ENCODE data around the gene SYCP3.

SYCP3 gene

DNA sequence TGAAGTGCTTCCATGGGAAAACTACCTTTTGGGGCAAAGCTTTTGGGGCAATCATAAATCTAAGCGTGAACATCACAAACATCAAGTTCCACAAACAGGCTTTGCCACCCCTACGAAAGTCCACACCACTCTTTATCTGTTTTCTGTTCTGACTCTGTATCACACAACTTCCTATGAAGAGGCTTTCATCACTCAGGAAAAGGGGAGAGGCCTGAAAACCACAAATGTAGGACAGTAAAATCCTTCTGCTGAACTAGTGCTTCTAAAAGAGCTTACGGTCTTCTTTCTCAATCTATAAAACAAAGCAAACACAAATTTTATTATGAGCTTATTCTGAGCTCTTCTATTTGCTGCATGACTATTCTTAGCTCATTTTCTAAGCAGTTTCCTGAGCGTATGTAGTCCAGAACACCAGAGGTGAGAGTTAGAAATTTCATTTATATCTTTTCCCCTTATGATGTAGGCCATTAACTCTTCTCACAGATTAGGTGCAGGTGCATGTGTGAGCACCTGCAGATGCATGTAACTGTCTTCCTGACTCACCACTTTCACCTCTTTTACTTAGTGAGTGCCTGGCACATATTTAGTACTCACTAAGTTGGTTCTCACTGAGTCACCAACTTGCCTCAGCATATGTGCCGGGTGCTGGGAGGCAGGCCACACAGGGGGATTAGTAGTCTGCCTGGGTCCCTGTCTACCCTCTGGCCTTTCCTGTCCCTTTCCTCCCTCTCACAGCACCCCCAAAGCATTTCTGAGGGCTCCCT, 32.9 kb upstream of the SYCP3 start:
- H3K9me3 ChIP-seq (ENCODE audit: control insufficient read depth, insufficient read depth, low read length), result no peaks in the 10 kb centered on the region
- no peaks in the 10 kb centered on the region; the same call in 1 of the 2 replicates for H3K36me3 ChIP-seq (ENCODE audit: insufficient read depth, low read length)
- H3K9ac ChIP-seq (ENCODE audit: low read depth, low read length), result no peak overlapping the region
- H3K4me1 ChIP-seq (ENCODE audit: insufficient read depth, low read length), result no peaks in the 10 kb centered on the region

DNA sequence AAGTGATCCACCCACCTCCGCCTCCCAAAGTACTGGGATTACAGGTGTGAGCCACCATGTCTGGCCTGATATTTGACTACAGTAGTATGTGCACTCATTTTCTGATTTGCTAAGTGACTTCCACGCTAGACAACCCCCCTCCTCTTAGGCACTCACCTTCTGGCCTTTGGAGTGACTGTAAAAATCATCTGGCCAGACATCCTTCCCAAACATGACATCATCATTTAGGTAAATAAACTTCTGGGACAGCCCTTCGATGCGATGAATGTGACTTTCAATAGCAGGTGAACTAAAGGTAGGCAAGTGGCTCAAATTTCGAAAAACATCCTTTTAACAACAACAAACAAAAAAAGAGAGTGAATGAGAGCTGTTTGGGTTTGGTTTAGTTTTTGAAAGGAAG, 30.6 kb upstream of the SYCP3 start:
- H3K9me3 ChIP-seq (ENCODE audit: control insufficient read depth, insufficient read depth, low read length), result no peaks in the 10 kb centered on the region
- H3K4me1 ChIP-seq (ENCODE audit: insufficient read depth, low read length), result no peaks in the 10 kb centered on the region
- no peak overlapping the region for H3K9ac ChIP-seq (ENCODE audit: low read depth, low read length)
- no peaks in the 10 kb centered on the region; the same call in 1 of the 2 replicates for H3K36me3 ChIP-seq (ENCODE audit: insufficient read depth, low read length)

DNA sequence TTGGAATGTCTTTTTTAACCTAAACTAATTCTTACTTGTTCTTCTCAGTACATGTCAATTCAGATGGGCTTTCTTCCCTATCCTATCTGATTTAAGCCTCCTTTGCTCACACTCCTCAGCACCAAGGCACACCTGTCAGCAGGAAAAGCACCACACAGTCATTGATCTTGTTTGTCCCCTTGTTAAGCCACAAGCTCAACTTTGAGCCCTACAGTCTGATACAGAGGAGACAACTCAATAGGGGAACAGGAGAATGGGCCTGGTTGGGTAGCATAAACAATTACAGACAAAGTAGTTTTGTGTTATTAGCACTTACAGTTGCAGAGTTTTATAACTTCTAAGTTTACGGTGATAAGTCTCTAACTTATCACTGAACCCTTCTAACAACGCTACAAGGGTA, 29.5 kb upstream of the SYCP3 start:
- no peaks in the 10 kb centered on the region for H3K9me3 ChIP-seq (ENCODE audit: control insufficient read depth, insufficient read depth, low read length)
- no peaks in the 10 kb centered on the region; the same call in 1 of the 2 replicates for H3K36me3 ChIP-seq (ENCODE audit: insufficient read depth, low read length)
- no peaks in the 10 kb centered on the region for H3K4me1 ChIP-seq (ENCODE audit: insufficient read depth, low read length)
- H3K9ac ChIP-seq (ENCODE audit: low read depth, low read length), result no peak overlapping the region

DNA sequence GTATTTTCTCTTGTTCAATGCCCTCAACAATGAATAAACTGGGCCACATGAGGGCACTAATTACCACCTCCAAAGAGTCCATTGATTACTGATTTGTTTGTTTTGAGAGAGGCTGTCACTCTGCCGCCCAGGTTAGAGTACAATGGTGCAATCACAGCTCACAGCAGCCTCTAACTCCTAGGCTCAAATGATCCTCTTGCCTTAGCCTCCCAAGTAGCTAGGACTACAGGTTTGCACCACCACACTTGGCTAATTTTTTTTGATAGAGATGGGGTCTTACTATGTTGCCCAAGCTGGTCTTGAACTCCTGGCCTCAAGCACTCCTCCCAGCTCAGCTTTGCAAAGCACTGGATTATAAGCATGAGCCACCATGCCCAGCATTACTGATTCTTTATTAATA, 28.3 kb upstream of the SYCP3 start:
- no peaks in the 10 kb centered on the region for H3K9me3 ChIP-seq (ENCODE audit: control insufficient read depth, insufficient read depth, low read length)
- no peaks in the 10 kb centered on the region for H3K4me1 ChIP-seq (ENCODE audit: insufficient read depth, low read length)
- no peaks in the 10 kb centered on the region; the same call in 1 of the 2 replicates for H3K36me3 ChIP-seq (ENCODE audit: insufficient read depth, low read length)

DNA sequence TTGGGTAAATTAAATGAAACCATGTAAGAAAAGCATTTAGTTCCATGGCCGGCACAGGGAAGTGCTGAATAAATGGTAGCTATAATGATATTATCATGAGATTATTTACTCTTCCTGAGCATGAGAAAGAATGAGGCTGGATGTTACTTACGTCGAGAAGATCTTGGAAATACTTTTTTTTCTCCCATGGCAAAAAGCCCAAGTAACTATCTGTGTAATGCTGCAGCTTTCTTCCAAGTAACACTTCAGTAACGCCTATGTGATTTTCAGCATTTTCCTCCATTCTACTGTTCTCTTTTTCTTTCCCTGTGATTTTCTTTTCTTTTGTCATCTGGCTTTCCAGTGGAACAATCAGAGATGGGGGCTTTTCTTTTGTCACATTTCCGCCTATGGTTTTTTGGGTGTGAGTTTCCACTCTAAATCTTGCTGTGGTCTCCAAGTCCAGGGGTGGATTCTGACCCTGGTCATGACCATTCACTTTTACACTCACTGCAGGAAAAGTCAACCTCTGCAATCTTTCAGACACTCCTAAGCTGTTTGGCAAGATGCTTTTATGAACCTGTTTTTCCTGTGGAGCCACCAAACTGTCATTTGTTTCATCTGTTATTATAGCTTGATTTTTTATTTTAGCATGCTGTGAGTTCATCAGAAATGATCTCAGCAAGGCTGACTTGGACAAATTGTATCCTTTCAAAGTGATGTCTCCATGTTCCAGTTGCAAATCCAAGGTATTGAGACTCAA, 25.0 kb upstream of the SYCP3 start:
- Histone ChIP-seq H3K9ac (ENCODE audit: low read depth, low read length) (no peak overlapping the region), H3K9me3 (ENCODE audit: control insufficient read depth, insufficient read depth, low read length) (no peaks in the 10 kb centered on the region), H3K4me1 (ENCODE audit: insufficient read depth, low read length) (no peaks in the 10 kb centered on the region; the same call in 1 of the 2 replicates), H3K36me3 (ENCODE audit: insufficient read depth, low read length) (no peaks in the 10 kb centered on the region; the same call in 1 of the 2 replicates)

More for the DNA sequence above, 28.3 kb upstream of the SYCP3 start:
- H3K9ac ChIP-seq (ENCODE audit: low read depth, low read length), result no peak overlapping the region

DNA sequence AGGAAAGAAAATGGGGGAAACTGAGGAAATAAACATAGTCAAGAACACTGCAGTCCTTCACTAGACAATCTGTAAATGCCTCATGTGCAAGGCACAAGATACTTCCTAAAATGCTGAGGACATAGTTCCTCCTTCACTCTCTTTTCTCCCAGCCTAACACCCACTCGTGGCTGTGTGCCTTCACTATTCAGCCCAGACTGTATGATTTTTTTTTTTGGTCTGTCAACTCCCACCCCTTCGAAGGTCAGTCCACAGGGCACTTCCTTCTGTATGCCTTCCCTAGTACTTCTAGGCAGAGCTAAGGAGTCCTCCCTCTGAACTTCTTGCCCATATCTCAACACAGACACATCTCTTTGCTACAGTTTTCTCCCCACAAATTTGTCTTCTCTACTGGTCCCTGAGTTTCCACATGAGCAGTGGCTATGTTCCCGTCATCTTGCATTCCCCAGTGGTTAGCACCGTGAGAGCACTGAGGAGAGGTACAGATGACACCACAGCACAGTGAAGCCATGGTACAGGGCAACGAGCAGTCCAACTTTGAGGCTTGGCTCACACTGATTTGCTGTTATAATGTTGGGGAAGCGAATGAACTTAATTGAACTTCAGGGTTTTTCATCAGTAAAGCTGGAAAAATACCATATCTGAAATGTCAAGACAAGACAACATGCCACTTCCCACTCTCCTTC, 24.1 kb upstream of the SYCP3 start:
- Histone ChIP-seq H3K4me1 (ENCODE audit: insufficient read depth, low read length) (no peaks in the 10 kb centered on the region; the same call in 1 of the 2 replicates), H3K9ac (ENCODE audit: low read depth, low read length) (no peak overlapping the region), H3K36me3 (ENCODE audit: insufficient read depth, low read length) (no peaks in the 10 kb centered on the region), H3K9me3 (ENCODE audit: control insufficient read depth, insufficient read depth, low read length) (no peaks in the 10 kb centered on the region)

DNA sequence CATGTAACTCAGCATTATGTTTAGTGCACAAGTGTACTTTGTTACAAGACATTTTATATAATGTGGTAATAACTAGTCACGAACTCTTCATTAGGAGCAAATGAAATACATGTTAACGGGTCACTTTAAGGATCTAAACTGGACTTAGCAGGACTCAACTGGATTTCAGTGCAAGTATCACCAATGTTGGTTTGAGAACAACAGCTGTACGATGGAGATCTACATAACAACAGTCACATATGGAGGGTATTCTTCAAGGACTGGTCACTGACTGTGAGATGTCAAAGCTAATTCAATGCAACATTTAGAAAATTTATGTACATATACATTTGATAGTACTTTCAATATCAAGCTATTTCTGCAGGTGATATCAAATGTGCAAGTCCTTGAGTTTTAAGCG, 22.5 kb upstream of the SYCP3 start:
- H3K36me3 ChIP-seq (ENCODE audit: insufficient read depth, low read length), result no peaks in the 10 kb centered on the region

DNA sequence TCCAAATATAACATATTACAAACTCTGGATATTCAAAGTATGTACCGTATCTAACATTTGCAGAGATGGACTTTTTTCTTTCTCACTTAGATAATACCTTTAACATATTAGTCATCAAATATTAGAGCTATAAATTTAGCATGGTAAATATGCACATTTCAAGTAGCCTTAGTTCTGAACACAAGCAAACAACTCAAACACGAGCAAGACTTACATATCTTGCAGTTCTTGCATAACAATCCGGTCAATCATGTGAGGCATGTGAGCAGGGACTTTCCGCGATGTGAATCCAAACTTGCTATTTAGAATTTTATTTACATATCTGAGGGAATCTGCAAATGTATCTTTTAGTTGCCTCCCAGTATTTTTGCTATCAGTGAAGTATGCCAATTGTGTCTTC, 22.1 kb upstream of the SYCP3 start:
- Histone ChIP-seq H3K9ac (ENCODE audit: low read depth, low read length) (no peak overlapping the region), H3K9me3 (ENCODE audit: control insufficient read depth, insufficient read depth, low read length) (no peaks in the 10 kb centered on the region), H3K4me1 (ENCODE audit: insufficient read depth, low read length) (no peaks in the 10 kb centered on the region; the same call in 1 of the 2 replicates), H3K36me3 (ENCODE audit: insufficient read depth, low read length) (no peaks in the 10 kb centered on the region)

More for the DNA sequence above, 22.5 kb upstream of the SYCP3 start:
- Histone ChIP-seq H3K4me1 (ENCODE audit: insufficient read depth, low read length) (no peaks in the 10 kb centered on the region; the same call in 1 of the 2 replicates), H3K9ac (ENCODE audit: low read depth, low read length) (no peak overlapping the region), H3K9me3 (ENCODE audit: control insufficient read depth, insufficient read depth, low read length) (no peaks in the 10 kb centered on the region)

DNA sequence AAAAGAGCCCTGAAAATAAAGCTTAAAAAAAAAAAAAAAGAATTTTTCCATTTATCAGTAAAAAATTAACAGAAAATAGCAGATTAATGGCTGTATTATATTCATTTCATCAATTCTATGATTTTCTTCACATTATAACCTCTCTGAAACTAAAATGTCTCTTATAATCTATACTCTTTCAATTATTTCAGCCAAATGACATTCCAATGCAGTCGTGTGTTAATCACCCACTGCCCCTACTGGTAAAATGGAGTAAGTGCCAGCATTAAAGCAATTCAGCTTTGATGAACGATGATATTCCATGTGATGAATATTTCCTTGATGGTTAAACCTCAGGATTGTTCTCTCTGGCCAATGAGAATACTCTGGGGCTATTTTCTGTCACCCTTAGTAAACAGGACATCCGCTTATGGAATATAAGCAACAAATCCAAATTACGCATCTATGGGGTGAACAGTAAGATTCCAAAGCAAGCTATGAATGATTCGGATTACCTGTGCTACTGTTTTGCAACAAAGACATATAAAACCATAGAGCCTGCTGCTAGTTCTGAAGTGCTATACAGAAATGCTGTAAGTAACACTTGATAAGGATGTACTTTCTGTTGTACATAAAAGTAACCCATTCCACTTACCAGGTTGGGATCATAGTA, 20.3 kb upstream of the SYCP3 start:
- no peaks in the 10 kb centered on the region for H3K9me3 ChIP-seq (ENCODE audit: control insufficient read depth, insufficient read depth, low read length)
- H3K4me1 ChIP-seq (ENCODE audit: insufficient read depth, low read length), result no peaks in the 10 kb centered on the region; the same call in 1 of the 2 replicates
- H3K9ac ChIP-seq (ENCODE audit: low read depth, low read length), result no peak overlapping the region
- no peaks in the 10 kb centered on the region for H3K36me3 ChIP-seq (ENCODE audit: insufficient read depth, low read length)

DNA sequence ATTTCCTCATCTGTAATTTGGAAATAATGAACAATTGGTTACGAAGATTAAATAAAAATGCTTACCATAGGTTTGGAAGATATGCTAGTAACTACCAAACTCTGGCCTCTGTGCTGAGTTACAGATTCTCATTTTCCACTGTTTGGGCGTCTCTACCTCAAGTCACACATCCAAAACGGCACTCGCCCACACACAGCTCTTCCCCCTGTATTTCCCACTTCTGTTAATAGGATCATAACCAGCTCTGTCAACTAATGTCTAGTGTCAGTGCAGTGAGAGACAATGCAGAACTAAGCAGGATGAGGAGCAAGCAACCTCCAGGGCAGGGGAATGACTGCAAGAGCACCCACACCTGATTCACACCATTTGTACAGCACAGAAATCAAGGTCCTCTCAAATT, 10.9 kb upstream of the SYCP3 start:
- no peaks in the 10 kb centered on the region for H3K4me1 ChIP-seq (ENCODE audit: insufficient read depth, low read length)
- peaks cover 3% of the 10 kb centered on the region; the same call in 1 of the 2 replicates for H3K36me3 ChIP-seq (ENCODE audit: insufficient read depth, low read length)
- H3K9ac ChIP-seq (ENCODE audit: low read depth, low read length), result no peak overlapping the region
- no peaks in the 10 kb centered on the region for H3K9me3 ChIP-seq (ENCODE audit: control insufficient read depth, insufficient read depth, low read length)

DNA sequence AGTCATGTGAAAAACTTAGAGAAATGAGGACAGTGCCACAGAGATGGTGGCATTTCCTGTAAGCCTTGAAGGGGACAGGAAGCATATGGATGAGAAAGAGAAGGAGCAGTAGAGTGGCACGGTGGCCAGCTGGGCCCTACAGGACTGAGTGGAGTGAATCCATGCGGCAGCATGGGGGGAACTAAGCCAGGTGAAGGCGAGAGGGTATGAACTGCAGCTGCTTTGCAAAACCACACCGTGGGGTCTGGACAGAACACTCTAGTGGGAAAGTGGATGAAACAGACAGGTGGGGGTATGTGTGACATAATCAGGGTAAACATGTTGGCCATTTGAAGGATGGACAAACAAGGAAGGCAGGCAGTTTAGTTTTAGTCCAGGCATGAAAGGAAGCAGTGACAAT, 10.4 kb upstream of the SYCP3 start:
- peaks cover 3% of the 10 kb centered on the region; the same call in 1 of the 2 replicates for H3K36me3 ChIP-seq (ENCODE audit: insufficient read depth, low read length)
- no peak overlapping the region for H3K9ac ChIP-seq (ENCODE audit: low read depth, low read length)
- H3K9me3 ChIP-seq (ENCODE audit: control insufficient read depth, insufficient read depth, low read length), result no peaks in the 10 kb centered on the region
- H3K4me1 ChIP-seq (ENCODE audit: insufficient read depth, low read length), result no peaks in the 10 kb centered on the region

DNA sequence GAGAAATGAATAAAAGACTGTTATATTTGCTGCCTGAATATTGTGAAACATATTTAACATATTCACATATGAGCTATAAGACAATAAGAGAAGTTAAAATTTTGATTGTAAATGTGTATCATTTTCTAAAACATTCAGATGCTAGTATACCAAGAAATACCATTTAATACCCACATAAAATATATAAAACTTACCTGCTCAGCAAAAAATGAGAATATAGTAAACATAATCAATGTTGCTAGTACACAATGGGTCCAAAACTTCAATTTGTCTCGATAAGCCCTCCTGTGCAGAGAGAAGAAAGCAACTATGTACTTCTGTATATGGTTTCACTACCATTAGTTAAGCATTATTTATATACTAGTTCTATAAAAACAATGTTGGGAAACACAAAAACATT, 9.6 kb upstream of the SYCP3 start:
- no peaks in the 10 kb centered on the region for H3K4me1 ChIP-seq (ENCODE audit: insufficient read depth, low read length)
- H3K36me3 ChIP-seq (ENCODE audit: insufficient read depth, low read length), result peaks cover 3% of the 10 kb centered on the region; the same call in 1 of the 2 replicates
- no peaks in the 10 kb centered on the region for H3K9me3 ChIP-seq (ENCODE audit: control insufficient read depth, insufficient read depth, low read length)
- H3K9ac ChIP-seq (ENCODE audit: low read depth, low read length), result no peak overlapping the region

DNA sequence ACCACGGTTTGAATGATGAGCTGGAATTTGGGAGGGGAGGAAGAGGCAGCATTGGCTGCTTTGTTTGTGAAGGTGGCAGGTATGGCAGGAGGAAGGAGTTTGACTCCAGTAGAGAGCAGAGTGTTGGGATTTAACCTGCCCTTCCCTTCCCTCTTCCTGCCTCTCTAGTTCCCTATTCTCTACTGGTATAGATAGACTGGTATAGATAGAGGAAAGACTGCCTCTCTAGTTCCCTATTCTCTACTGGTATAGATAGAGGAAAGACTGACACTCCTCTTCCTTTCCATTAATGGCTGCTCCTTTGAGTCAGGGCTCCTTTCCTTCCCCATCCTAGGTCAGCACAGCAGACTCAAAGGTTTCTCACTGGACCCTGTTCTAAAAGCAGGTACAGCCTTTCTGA, 8.4 kb upstream of the SYCP3 start:
- Histone ChIP-seq H3K4me1 (ENCODE audit: insufficient read depth, low read length) (no peaks in the 10 kb centered on the region), H3K36me3 (ENCODE audit: insufficient read depth, low read length) (peaks cover 3% of the 10 kb centered on the region; the same call in 1 of the 2 replicates), H3K9ac (ENCODE audit: low read depth, low read length) (no peak overlapping the region), H3K9me3 (ENCODE audit: control insufficient read depth, insufficient read depth, low read length) (no peaks in the 10 kb centered on the region)

DNA sequence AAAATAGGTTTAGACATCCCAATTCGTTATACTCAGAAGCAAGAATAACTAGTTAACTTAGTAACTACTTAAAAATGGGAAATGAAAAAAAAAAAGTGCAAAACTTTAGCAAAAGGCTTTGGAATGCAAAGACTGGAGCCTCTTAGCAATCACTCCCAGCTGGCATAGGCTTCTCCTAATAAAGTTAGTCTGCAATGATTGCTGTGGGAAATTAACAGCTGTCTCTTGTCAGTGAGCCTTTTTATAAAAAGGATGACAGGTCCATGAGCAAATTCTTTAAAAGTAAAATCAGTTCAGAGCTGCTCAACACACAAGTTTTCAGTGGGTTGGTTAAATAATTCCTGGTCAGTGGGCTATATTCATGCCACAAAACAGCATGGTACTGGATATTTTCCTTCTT, 7.4 kb upstream of the SYCP3 start:
- Histone ChIP-seq H3K9me3 (ENCODE audit: control insufficient read depth, insufficient read depth, low read length) (no peaks in the 10 kb centered on the region), H3K4me1 (ENCODE audit: insufficient read depth, low read length) (no peaks in the 10 kb centered on the region), H3K9ac (ENCODE audit: low read depth, low read length) (no peak overlapping the region), H3K36me3 (ENCODE audit: insufficient read depth, low read length) (peaks cover 3% of the 10 kb centered on the region; the same call in 1 of the 2 replicates)

All from ES-I3 (cell line).